Muscle layer of colon (tissue), 2 donors: Measurements from ENCODE around the gene DGKD.
"Not testable (repeated sequence)": the region's sequence is repeated elsewhere in the genome, so short reads cannot be mapped to it uniquely, and the experiment has no call there.

ENCODE experiments used
- H3K27ac ChIP-seq: one replicate; pipeline ENCODE4 v1.7.0; 2013; ENCODE audit warnings: low read depth, mild to moderate bottlenecking, low read length, moderate library complexity
- H3K27me3 ChIP-seq, 2 donors: one replicate each; pipeline ENCODE4 v1.7.0; 2013; ENCODE audit warnings: low read length in 2 of 2, mild to moderate bottlenecking in 2 of 2; ENCODE audit not compliant: insufficient read depth in 2 of 2, control insufficient read depth in 1 of 2
- H3K36me3 ChIP-seq: one replicate; pipeline ENCODE4 v1.7.0; 2013; ENCODE audit warnings: mild to moderate bottlenecking, low read length; ENCODE audit not compliant: insufficient read depth
- H3K4me1 ChIP-seq: one replicate; pipeline ENCODE4 v1.7.0; 2013; ENCODE audit warnings: mild to moderate bottlenecking, low read length; ENCODE audit not compliant: insufficient read depth
- H3K4me3 ChIP-seq, 2 donors: one replicate each; pipeline ENCODE4 v1.7.0; 2013; ENCODE audit warnings: low read length in 2 of 2, low read depth in 1 of 2, mild to moderate bottlenecking in 1 of 2, moderate library complexity in 1 of 2
- H3K9ac ChIP-seq: one replicate; pipeline ENCODE4 v1.7.0; 2013; ENCODE audit warnings: low read length
- H3K9me3 ChIP-seq: one replicate; pipeline ENCODE4 v1.7.0; 2013; ENCODE audit warnings: mild to moderate bottlenecking, low read length
- donor health status: abdominal sarcoma.
- donor health status: Adenocarcinoma of cecum.

DGKD gene

GRCh38 chr2:233325814-233326213 is 28.5 kb upstream of the DGKD start:
- Histone ChIP-seq H3K27me3 (no peaks in the 10 kb centered on the region), H3K9me3 (no peaks in the 10 kb centered on the region), H3K4me1 (no peaks in the 10 kb centered on the region), H3K36me3 (no peaks in the 10 kb centered on the region), H3K4me3 (no peak overlapping the region), H3K9ac (no peak overlapping the region), H3K27ac (no peak overlapping the region)

- Histone ChIP-seq H3K9me3 (no peaks in the 10 kb centered on the region), H3K36me3 (no peaks in the 10 kb centered on the region), H3K4me1 (no peaks in the 10 kb centered on the region), H3K9ac (no peak overlapping the region), H3K27ac (no peak overlapping the region), H3K4me3 (no peak overlapping the region), H3K27me3 (no peaks in the 10 kb centered on the region)
Measured at GRCh38 chr2:233326500-233326899, 27.8 kb upstream of the DGKD start.

GRCh38 chr2:233328922-233329321 is 25.4 kb upstream of the DGKD start:
- H3K4me1 ChIP-seq, result no peaks in the 10 kb centered on the region
- H3K36me3 ChIP-seq, result no peaks in the 10 kb centered on the region
- H3K9ac ChIP-seq, result no peak overlapping the region
- H3K4me3 ChIP-seq, result no peak overlapping the region
- no peaks in the 10 kb centered on the region for H3K9me3 ChIP-seq
- H3K27ac ChIP-seq, result no peak overlapping the region
- H3K27me3 ChIP-seq, result no peaks in the 10 kb centered on the region

- H3K27ac ChIP-seq, result no peak overlapping the region
Measured at GRCh38 chr2:233329489-233330135, 24.7 kb upstream of the DGKD start.

GRCh38 chr2:233331536-233331935 is 22.8 kb upstream of the DGKD start:
- Histone ChIP-seq H3K27me3 (no peaks in the 10 kb centered on the region), H3K9me3 (no peaks in the 10 kb centered on the region), H3K36me3 (no peaks in the 10 kb centered on the region), H3K9ac (no peak overlapping the region), H3K4me3 (no peak overlapping the region), H3K4me1 (no peaks in the 10 kb centered on the region), H3K27ac (no peak overlapping the region)

More at GRCh38 chr2:233329489-233330135, 24.7 kb upstream of the DGKD start:
- no peaks in the 10 kb centered on the region for H3K27me3 ChIP-seq
- no peaks in the 10 kb centered on the region for H3K9me3 ChIP-seq
- H3K9ac ChIP-seq, result no peak overlapping the region
- no peaks in the 10 kb centered on the region for H3K36me3 ChIP-seq
- H3K4me3 ChIP-seq, result no peak overlapping the region
- H3K4me1 ChIP-seq, result no peaks in the 10 kb centered on the region

GRCh38 chr2:233332125-233332524 is 22.2 kb upstream of the DGKD start:
- no peak overlapping the region for H3K9ac ChIP-seq
- H3K27ac ChIP-seq, result no peak overlapping the region
- no peaks in the 10 kb centered on the region for H3K27me3 ChIP-seq
- H3K9me3 ChIP-seq, result no peaks in the 10 kb centered on the region
- no peaks in the 10 kb centered on the region for H3K36me3 ChIP-seq
- H3K4me1 ChIP-seq, result no peaks in the 10 kb centered on the region
- H3K4me3 ChIP-seq, result no peak overlapping the region

- no peak overlapping the region for H3K27ac ChIP-seq
- H3K9ac ChIP-seq, result no peak overlapping the region
- no peaks in the 10 kb centered on the region for H3K27me3 ChIP-seq
- no peaks in the 10 kb centered on the region for H3K9me3 ChIP-seq
- H3K4me3 ChIP-seq, result no peak overlapping the region
- no peaks in the 10 kb centered on the region for H3K4me1 ChIP-seq
- H3K36me3 ChIP-seq, result no peaks in the 10 kb centered on the region
Measured at GRCh38 chr2:233334915-233335314, 19.4 kb upstream of the DGKD start.

GRCh38 chr2:233336091-233336490 is 18.2 kb upstream of the DGKD start:
- not testable (repeated sequence) for H3K36me3 ChIP-seq, H3K27ac ChIP-seq, H3K4me3 ChIP-seq, H3K27me3 ChIP-seq, H3K9ac ChIP-seq, H3K9me3 ChIP-seq, H3K4me1 ChIP-seq

GRCh38 chr2:233336541-233336940 is 17.8 kb upstream of the DGKD start:
- Histone ChIP-seq H3K9me3 (no peaks in the 10 kb centered on the region), H3K36me3 (no peaks in the 10 kb centered on the region), H3K4me1 (no peaks in the 10 kb centered on the region), H3K9ac (no peak overlapping the region), H3K27me3 (no peaks in the 10 kb centered on the region), H3K4me3 (no peak overlapping the region), H3K27ac (no peak overlapping the region)

GRCh38 chr2:233338046-233338445 is 16.2 kb upstream of the DGKD start:
- Histone ChIP-seq H3K4me1 (no peaks in the 10 kb centered on the region), H3K4me3 (no peak overlapping the region), H3K9me3 (no peaks in the 10 kb centered on the region), H3K9ac (no peak overlapping the region), H3K36me3 (no peaks in the 10 kb centered on the region), H3K27me3 (no peaks in the 10 kb centered on the region), H3K27ac (no peak overlapping the region)

GRCh38 chr2:233338812-233339368 is 15.4 kb upstream of the DGKD start:
- Histone ChIP-seq H3K27ac (no peak overlapping the region), H3K4me1 (no peaks in the 10 kb centered on the region), H3K36me3 (no peaks in the 10 kb centered on the region), H3K27me3 (no peaks in the 10 kb centered on the region), H3K9me3 (no peaks in the 10 kb centered on the region), H3K4me3 (no peak overlapping the region), H3K9ac (no peak overlapping the region)

GRCh38 chr2:233339427-233339826 is 14.9 kb upstream of the DGKD start:
- no peaks in the 10 kb centered on the region for H3K9me3 ChIP-seq
- no peak overlapping the region for H3K4me3 ChIP-seq
- H3K9ac ChIP-seq, result no peak overlapping the region
- H3K36me3 ChIP-seq, result no peaks in the 10 kb centered on the region
- no peak overlapping the region for H3K27ac ChIP-seq
- H3K27me3 ChIP-seq, result no peaks in the 10 kb centered on the region
- H3K4me1 ChIP-seq, result no peaks in the 10 kb centered on the region
